Parathyroid adenoma (tissue), 2 donors: Measurements from ENCODE around the gene LANCL2.

Experiments
- H2AFZ ChIP-seq: fragments of 300-600 bp; sonication (generic); one replicate; pipeline ENCODE4 v1.7.0; 2017; ENCODE audit warnings: antibody characterized with exemption, mild to moderate bottlenecking
- H3K27ac ChIP-seq: fragments of 300-600 bp; sonication (generic); one replicate; pipeline ENCODE4 v1.7.0; 2017
- H3K27me3 ChIP-seq: fragments of 300-600 bp; sonication (generic); one replicate; pipeline ENCODE4 v1.7.0; 2017; ENCODE audit warnings: low read length; ENCODE audit not compliant: control insufficient read depth, insufficient read depth
- H3K36me3 ChIP-seq: fragments of 300-600 bp; sonication (generic); one replicate; pipeline ENCODE4 v1.7.0; 2017; ENCODE audit warnings: low read length; ENCODE audit not compliant: control insufficient read depth, insufficient read depth
- H3K4me1 ChIP-seq: fragments of 300-600 bp; sonication (generic); one replicate; pipeline ENCODE4 v1.7.0; 2017; ENCODE audit warnings: control low read depth
- H3K4me2 ChIP-seq: fragments of 300-600 bp; sonication (generic); one replicate; pipeline ENCODE4 v1.7.0; 2017; ENCODE audit warnings: low read length
- H3K4me3 ChIP-seq: fragments of 300-600 bp; sonication (generic); one replicate; pipeline ENCODE4 v1.7.0; 2017; ENCODE audit warnings: low read depth, low read length
- H3K79me2 ChIP-seq: fragments of 300-600 bp; sonication (generic); one replicate; pipeline ENCODE4 v1.7.0; 2017; ENCODE audit warnings: control low read depth
- H3K9ac ChIP-seq: fragments of 300-600 bp; sonication (generic); one replicate; pipeline ENCODE4 v1.7.0; 2017; ENCODE audit warnings: mild to moderate bottlenecking
- H3K9me3 ChIP-seq: fragments of 300-600 bp; sonication (generic); one replicate; pipeline ENCODE4 v1.7.0; 2017; ENCODE audit warnings: low read length; ENCODE audit not compliant: control insufficient read depth
- TF ChIP-seq, protein P1 (sequence below): fragments of 300-600 bp; sonication (generic); IDR thresholded peaks from one replicate; pipeline ENCODE4 v1.7.0; 2017; ENCODE audit warnings: antibody characterized with exemption, mild to moderate bottlenecking
- donor health status: primary hyperparathyroidism.

The LANCL2 gene

DNA sequence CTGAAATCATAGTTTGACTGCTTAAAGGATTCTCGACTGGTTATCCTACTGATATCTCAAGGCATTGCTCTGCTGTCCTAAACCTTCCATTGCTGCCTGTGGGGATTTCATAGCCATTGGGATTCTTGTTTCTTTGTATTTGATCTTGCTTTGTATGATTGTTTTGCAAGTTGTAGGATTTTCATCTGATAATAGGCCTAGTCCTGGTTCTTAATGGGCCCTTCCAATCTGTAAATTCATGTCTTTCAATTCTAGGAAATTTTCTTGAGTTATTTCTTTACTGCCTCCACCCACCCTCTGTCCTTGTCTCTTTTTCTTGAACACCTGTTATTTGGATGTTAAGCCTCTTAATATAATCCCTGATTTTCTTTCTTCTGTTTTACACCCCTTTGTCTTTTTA is 72.2 kb downstream of the LANCL2 start:
- Histone ChIP-seq H3K9ac (no peak overlapping the region), H2AFZ (no peak overlapping the region), H3K79me2 (no peaks in the 10 kb centered on the region), H3K9me3 (no peaks in the 10 kb centered on the region), H3K36me3 (no peaks in the 10 kb centered on the region), H3K27ac (no peak overlapping the region), H3K4me1 (no peaks in the 10 kb centered on the region), H3K4me3 (no peak overlapping the region), H3K27me3 (no peaks in the 10 kb centered on the region), H3K4me2 (no peak overlapping the region)
- TF ChIP-seq, protein P1, sequence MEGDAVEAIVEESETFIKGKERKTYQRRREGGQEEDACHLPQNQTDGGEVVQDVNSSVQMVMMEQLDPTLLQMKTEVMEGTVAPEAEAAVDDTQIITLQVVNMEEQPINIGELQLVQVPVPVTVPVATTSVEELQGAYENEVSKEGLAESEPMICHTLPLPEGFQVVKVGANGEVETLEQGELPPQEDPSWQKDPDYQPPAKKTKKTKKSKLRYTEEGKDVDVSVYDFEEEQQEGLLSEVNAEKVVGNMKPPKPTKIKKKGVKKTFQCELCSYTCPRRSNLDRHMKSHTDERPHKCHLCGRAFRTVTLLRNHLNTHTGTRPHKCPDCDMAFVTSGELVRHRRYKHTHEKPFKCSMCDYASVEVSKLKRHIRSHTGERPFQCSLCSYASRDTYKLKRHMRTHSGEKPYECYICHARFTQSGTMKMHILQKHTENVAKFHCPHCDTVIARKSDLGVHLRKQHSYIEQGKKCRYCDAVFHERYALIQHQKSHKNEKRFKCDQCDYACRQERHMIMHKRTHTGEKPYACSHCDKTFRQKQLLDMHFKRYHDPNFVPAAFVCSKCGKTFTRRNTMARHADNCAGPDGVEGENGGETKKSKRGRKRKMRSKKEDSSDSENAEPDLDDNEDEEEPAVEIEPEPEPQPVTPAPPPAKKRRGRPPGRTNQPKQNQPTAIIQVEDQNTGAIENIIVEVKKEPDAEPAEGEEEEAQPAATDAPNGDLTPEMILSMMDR: no peak

DNA sequence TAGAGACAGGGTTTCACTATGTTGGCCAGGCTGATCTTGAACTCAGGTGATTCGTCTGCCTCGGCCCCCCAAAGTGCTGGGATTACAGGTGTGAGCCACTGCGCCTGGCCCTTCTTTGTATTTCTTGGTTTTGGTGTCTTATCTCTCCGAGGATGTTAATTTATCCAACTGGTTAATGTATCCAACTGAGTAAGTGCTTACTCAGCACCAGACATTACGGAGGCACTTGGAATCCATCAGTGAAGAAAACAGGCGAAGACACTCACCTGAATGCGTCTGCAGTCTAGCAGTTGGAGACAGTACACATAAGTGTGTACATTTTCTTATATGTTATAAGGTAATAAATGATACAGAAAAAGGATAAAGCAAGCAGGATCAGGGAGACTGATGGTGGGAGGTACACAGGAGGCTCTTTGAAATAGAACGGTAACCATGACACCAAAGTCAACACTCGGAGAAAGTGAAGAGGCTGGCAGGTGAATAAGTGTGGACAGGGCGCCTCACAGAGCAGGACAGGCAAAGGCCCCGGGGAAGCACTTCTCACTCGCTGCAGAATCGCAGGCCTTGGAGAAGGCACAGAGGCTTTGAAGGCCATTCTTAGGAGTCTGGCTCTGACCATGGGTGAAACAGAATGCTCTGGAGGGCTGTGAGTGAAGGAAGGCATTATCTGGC is 73.1 kb downstream of the LANCL2 start:
- Histone ChIP-seq H3K4me2 (no peak overlapping the region), H3K27ac (no peak overlapping the region), H3K79me2 (no peaks in the 10 kb centered on the region), H3K4me3 (no peak overlapping the region), H3K9ac (no peak overlapping the region), H3K4me1 (no peaks in the 10 kb centered on the region), H3K27me3 (no peaks in the 10 kb centered on the region), H3K36me3 (no peaks in the 10 kb centered on the region), H3K9me3 (no peaks in the 10 kb centered on the region), H2AFZ (no peak overlapping the region)
- TF ChIP-seq, protein P1: no peak

DNA sequence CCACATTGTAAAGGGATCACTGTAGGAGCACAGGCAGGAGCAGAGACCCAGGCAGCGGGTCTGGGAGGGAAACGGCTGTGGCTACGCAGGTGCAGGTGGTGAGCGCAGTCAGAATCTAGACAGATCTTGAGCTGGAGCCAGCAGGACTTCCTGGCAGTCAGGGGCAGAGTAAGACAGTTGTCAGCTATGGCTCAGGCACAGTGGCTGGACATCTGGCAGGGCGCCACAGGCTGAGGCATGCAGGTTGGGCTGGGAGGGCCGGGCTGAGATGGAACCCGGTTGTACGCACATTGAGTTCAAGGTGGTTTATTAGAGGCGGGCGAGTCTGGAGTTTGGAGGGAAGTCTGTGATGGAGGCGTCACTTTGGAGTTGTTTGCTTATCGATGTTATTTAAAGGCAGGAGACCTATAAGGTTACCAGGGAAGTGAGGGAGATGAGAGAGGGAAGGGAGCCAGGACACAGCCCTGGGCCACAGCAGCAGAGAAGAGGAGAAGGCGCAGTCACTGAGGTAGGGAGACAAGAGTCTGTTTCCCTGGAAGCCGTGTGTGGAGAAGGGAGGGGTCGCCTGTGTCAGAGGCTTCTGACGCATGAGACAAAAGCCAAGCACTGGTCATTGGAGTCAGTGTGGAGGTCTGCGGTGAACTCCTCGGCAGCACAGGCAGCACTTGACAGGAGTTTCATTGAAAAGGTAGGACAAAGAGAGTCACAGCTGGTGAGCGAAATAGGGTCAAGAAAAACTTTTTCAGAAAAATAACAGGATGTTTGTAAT is 73.8 kb downstream of the LANCL2 start:
- Histone ChIP-seq H3K27ac (no peak overlapping the region), H2AFZ (no peak overlapping the region)

DNA sequence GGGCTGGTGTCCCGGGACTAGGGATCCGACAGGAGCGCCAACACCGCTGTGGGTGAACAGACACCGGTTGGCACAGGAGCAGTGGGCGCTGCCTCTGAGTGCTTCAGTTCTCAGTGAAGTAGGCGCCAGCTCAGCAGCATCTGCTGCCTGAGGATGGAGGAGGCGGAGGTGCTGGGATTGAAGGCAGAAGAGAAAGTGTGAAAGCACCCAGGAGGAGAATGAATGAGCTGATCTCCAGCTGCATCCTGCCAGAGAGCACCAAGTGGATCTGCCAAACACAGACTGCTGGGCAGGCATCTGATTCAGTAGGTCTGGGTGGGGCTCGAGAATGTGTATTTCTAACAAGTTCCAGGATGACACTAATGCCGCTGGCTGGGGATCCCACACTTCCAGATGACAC is 74.5 kb downstream of the LANCL2 start:
- Histone ChIP-seq H3K4me3 (no peak overlapping the region), H3K4me2 (no peak overlapping the region), H3K9me3 (no peaks in the 10 kb centered on the region), H3K79me2 (no peaks in the 10 kb centered on the region), H3K9ac (no peak overlapping the region), H3K27me3 (no peaks in the 10 kb centered on the region), H2AFZ (no peak overlapping the region), H3K27ac (no peak overlapping the region), H3K4me1 (no peaks in the 10 kb centered on the region), H3K36me3 (no peaks in the 10 kb centered on the region)
- TF ChIP-seq, protein P1: no peak

More for the DNA sequence above, 73.8 kb downstream of the LANCL2 start:
- Histone ChIP-seq H3K27me3 (no peaks in the 10 kb centered on the region), H3K79me2 (no peaks in the 10 kb centered on the region), H3K4me3 (no peak overlapping the region), H3K9me3 (no peaks in the 10 kb centered on the region), H3K4me2 (no peak overlapping the region), H3K9ac (no peak overlapping the region), H3K4me1 (no peaks in the 10 kb centered on the region), H3K36me3 (no peaks in the 10 kb centered on the region)
- TF ChIP-seq, protein P1: no peak
